NOMO-1 (cell line): ENCODE data around the gene IL6ST.

Experiments
- DNase-seq, 2 experiments: peaks; one replicate each; lab custom pipeline; 2025; ENCODE audit not compliant: unreplicated experiment in 2 of 2; lab: John Stamatoyannopoulos, UW

The IL6ST gene

DNA sequence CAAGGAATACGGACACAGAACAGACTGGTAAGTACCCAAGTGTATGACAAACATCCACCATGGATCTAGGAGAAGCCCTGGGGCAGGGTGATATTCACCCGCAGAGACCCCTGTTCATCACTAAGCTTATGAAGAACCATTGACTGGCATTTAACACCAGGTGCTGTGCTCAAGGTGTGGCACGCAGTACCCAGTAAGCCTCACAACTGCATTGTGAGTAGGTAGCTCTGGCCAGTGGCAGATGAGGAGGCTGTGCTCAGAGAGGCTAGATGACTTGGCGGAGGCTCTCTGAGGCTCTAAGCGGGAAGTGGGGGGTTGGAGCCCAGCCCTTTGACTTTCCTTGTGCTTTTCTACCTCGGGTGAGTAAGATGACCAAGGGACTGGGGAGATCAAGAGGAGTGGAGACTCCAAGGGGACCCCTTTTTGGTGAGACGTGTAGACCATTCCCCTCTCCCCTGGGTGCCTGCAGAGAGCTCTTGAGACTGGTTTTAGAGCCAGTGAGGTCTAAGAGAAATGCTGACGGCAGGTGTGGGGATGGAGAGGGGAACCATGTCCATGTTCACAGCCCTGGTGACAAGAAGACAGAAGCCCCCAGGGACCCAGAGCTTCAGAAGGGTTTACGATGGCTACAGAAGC is 70.8 kb downstream of the IL6ST start:
- DNase-seq, result no peak

DNA sequence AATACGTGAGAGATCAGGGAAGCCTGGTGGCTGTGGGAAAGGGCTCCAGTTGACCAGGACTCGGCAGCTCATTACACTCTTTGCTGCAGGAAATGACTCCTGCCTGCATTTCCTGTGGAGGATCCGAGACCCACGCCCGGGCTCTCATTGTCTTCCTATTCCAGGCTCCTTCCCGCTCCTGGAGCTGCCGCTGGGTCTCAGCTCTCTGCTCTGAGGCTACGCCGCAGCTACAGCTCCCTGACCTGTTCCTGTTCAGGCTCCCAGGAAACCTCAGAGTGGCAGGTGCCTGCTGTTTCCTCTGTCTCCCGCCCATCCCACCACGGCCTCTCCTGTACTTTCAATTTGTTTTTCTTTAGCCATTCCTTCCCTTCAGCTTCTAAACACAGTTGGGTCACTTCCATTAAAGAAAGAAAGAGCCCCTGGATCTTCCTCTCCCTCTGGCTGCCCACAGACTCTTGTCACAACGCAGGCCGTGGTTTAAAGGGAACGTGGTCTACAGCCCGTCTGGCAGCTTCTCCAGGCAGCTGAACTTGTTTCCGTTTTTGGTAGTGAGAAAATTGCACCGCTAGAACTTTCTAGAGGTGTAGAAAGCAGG is 71.5 kb downstream of the IL6ST start:
- DNase-seq, result peak in 1 of 2 experiments; percentile 17

DNA sequence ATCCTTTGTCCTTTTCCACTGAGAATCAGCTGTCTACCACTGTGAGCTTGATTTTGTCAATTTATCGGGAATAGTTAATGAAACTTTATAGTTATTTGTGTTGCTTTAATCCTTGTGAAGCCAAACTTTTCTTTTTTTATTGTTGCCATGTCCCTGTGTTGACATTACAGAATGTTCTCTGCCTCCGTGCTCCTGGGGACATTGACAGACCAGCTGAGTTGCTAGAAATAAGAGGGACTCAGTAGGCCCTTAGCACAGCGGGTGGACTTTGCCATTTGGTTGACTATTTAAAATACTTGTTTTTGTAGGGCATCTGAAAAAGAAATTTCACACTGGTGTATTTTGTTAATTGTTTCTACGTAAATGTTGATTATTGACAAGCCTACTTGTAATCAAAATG is 73.1 kb downstream of the IL6ST start:
- DNase-seq, result no peak

DNA sequence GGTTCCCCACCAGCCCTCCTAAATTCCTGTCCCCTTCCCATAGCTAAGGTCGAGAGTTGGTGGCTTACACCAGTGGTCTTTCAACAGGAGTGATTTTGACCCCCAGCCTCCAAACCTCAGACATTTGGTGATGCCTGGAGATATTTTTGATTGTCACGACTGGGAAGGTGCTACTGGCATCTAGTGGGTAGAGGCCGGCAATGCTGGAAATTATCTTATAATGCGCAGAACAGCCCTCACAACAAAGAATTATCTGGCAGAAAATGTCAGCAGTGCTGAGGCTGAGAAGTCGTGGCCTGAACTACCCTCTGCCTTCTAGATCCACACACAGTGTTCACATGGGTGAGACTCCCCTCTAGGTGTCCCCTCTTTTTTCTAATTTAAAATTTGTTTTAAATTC is 74.0 kb downstream of the IL6ST start:
- DNase-seq, result no peak

DNA sequence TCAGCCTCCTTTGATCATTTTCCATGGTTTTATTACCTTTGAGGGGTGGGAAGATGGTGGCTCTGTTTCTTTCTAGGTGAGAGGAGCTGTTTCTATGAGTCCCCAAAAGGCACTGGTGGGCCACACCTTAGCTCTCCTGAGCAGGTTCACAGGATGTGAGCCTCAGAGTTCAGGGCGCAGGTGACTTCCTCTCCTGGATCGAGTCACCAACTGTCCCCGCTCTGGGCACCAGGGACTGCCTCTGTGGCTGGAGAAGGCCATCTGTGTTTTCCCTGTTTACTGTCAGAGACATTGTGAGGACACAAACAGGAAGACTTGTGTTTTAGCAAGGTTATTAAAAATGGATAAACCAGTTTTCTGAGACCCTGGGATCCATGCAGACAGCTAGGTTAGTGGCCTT is 75.1 kb downstream of the IL6ST start:
- DNase-seq, result no peak

DNA sequence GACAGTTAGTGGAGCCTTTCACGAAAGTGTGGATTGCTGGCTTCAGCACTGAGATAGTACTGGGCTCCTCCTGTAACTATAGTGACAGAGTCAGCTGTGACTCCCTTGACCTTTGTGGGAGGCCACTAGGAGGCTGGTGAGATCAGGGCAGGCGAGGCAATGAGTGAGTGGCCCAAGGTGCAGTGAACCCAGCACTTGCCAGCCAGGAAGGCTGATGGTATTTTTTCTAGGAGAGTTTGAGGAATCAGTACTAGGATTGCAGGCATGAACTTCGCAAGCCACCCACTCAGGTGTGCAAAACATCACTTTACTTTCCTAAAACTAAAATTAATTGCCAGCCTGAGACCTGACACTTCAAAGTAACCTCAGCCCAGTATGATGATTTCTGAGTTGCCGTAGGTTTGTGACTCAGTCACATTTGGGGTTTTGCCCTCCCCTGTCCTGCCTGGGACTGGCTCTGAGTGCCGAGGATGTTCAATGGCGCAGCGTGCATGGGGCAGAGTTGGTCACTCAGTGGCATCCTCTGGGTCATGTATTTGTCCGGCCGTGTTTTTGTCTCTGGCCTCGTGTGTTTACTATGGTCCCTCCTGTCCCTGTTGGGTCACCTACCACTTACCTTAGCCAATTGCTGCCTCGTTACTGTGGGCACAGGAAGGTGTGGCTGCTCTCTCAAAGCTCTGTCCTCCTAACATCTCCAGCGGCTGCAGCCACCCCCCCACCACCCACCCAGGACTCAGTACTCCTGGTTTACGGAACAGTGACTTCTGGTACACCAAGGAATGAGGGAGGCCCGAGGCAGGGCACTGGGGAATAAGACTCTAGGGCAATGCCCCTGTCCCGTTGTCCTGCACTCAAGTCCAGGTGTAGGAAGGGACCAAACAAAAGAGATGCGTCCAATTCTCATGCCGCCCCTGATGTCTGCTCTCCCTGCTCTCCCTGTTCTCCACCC is 76.4 kb downstream of the IL6ST start:
- DNase-seq, result no peak

DNA sequence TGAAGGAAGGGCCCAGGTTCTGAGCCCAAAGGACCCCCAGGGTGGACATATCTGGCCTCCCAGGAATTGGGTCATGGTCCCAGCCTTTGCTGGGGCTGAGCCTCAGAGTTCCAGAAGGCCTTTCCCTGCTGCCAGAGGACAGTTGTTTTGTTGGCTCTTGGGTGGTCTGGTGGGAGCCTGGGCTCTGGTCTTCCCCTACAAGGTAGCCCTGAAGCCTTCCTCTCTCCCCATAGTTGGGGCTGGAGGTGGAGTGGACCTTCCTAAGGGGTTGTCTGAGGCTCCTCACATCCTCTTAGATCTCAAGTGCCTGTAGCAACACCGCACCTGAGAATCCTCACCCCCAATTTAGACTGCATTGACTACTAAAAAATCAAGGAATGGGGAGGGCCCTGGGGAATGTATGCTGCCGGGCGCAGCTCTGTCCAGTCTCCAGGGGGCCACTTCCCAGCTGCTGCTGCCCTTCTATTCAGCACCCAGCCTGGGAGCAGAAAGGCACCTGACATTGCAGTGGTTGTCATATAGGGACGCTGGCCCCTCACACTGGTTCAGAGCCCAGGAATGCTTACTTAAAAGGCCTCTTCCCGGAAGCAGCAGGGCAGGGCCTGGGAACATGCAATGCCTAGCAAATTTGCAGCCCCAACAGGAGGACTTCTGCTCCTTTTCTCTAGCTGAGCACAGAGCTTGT is 77.2 kb downstream of the IL6ST start:
- DNase-seq, result no peak

DNA sequence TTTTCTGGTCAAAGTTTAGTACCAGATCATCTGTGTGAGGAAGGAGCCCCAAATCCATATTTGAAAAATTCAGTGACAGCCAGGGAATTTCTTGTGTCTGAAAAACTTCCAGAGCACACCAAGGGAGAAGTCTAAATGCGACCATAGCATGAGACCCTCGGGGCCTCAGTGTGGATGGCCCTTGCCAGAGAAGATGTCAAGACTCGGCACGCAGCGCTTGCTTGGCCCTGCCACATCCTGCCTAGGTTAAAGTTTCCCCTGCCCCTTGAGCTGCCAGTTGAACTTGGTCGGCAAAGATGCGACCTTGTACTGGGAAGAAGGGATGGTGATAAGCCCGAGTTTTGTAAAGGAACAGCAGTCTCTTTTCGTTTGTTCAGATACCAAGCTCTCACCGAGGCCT is 77.8 kb downstream of the IL6ST start:
- DNase-seq, result no peak

DNA sequence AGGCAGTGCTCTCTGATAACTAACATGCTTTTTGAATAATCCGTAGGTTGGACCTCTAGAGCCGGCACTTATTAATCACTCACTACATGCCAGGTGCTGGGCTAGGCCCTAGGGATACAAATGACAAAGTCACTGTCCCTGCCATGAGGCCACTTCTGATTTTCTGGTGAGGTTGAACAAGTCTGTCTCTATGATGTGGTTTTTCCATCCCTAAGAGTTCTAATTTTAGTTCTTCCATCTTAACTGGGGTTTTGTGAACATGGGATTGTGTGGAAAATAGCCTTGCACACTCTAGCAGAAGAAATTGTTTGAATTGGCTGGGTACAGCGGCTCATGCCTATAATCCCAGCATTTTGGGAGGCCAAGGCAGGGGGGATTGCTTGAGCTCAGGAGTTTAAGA is 79.0 kb downstream of the IL6ST start:
- DNase-seq, result no peak

DNA sequence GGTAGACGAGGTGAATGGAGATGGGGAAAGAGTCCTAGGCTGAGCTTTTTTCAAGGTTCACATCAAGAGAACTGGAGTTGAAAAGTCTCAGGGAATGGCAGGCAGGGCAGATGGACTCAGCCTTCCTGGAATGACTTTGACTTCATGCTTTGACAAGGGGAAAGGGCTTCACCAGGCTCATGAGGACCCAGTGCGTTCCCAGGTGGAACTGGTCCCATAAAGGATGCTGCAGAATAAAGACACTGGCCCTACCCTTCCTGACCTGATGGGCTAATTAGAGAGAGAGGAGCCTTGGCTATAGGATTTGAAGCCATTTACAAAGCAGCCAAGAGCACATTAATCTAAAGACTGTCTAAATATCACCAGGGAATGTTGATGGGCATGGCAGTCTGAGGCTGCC is 79.8 kb downstream of the IL6ST start:
- no peak for DNase-seq

DNA sequence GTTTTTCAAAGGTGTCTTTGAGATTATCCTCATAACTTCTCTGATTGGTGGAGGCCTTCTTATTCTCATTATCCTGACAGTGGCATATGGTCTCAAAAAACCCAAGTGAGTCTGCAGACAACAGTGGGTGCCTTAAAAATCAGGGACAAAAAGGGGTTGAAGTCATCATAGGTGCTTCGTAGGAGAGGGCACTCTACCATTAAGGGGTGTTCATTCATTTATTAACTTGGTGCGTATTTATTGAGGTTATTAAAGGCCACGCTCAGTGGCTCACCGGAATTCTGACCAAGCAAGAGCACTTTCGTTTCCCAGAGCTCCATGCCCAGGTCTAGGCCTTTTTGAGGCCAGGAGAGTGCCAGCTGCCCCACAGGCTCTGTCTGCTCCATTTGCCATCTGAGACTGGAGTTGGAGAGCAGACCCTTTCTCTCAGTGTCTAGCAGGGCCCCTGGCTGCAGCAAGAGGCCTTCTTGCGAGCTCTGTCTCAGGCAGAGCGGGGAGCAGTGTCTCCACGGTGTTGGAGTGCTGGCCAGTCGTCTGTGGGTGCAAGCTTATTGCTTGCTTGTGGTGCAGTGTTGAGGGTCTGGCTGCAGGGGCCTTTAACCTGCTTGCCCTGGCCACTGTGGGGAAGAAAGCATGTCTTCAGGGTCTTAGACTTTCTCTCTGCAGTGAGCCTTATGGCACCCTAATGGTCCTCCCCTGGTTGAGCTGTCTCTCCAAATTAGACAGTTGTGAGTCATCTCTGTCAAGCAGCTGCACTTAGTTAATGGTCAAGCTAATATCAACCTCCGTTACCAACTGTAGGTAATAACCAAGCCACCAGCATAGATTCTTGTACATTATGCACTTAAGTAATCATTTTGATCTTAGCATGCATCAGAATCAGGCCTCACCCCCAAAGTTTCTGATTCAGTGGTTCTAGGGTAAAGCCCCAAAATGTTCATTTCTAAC is 81.0 kb downstream of the IL6ST start:
- DNase-seq, result no peak

DNA sequence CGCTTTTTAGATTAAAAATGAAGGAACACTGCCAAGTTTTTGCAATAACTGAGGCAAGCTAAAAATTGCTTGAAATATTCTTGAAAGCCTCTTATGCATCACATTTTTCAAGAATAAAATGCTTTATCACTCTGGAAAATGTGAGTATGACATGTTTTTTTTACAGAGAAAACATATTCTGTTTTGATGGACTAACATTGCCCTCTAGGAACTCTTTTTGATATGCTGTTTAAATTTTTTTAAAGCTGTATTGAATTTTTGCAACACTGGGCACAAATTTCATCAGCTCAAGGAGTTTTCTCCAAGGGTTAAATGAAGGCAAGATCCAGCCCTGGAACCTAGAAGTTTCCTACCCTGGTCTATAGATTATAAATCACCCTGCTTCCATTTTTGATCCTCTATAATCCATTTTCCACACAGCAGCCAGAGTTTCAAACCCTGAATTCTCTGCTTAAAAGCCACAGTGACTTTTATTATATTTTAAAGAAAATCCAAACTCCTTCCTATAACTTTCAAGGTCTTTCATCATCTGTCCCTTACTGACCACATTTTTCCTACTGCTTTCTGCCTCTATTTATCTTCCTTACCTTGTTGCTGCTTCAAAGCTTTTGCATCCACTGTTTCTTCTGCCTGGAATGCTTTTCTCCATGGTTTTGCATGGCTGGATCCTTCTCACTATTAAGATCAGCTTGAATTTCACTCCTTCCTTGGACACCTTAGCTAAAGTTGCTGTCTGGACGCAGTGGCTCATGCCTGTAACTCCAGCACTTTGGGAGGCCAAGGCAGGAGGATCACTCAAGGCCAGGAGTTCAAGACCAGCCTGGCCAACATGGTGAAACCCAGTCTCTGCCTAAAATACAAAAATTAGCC is 82.7 kb downstream of the IL6ST start:
- no peak for DNase-seq

DNA sequence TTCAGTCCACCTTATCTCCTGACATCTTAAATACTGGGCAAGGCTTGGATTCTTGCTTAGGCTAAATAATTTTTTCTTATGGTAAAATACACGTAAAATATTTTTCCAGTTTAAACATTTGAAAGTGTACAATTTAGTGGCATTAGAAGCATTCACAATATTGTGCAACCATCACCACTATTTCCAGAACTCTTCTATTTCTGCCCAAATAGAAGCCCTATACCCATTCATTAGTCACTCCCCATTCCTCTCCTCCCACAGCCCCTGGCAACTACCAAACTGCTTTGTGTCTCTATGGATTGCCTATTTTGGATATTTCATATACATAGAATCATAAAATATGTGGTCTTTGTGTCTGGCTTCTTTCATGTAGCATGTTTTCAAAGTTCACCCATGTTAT is 86.0 kb downstream of the IL6ST start:
- no peak for DNase-seq

DNA sequence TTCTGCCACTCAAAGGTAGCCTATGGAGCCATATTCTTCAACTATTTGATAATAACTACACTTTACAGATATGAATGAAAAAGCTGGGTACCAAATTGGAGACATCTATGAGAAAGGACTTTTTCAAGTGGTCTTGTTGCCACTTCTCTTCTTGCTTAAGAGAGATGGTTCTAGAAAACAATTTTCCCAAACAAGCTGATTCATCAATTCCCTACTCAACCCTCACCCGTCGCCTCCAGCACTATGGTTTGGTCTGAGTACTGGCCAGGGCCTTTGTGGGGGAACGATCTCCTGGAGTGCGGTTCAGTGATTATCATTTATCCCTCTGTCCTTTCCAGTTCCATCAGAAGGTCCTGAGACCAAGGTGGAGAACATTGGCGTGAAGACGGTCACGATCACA is 86.8 kb downstream of the IL6ST start:
- no peak for DNase-seq

DNA sequence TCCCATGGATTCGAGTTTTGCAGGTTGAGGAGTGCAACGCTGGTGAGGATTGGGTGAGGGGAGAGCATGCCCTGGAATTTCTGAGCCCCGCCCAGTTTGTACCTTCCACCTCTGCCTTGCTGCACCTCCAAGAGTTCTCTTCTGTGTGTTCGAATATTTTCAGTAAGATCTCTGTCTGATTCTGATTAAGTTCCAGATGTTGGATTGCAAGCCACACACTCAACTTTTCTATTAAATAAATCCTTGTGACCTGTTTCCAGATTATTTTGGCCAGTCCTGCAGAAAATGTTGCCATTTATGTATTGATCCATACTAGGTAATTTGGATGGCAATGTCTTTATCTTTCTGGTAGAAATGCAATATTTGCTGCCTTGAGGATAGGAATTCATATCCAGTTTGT is 89.5 kb downstream of the IL6ST start:
- DNase-seq, result no peak

DNA sequence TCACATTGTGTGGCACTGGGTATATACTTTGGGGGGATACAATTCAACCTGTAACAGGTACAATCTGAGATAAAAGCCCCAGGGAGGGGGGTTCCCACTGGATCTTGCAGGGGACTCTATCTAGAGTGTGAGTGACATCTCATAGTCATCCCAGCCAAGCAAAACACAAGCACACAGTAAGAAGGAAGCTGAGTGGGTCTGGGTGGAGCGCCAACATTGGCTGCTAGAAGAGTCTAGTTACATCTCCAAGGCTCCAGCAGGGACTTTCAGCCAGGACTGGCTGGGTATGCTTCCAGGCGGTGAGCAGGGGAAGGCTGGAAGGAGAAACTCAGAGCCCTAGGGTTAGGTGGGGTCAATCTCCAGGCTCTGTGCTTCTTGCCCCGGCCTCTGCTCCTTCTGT is 90.6 kb downstream of the IL6ST start:
- no peak for DNase-seq

DNA sequence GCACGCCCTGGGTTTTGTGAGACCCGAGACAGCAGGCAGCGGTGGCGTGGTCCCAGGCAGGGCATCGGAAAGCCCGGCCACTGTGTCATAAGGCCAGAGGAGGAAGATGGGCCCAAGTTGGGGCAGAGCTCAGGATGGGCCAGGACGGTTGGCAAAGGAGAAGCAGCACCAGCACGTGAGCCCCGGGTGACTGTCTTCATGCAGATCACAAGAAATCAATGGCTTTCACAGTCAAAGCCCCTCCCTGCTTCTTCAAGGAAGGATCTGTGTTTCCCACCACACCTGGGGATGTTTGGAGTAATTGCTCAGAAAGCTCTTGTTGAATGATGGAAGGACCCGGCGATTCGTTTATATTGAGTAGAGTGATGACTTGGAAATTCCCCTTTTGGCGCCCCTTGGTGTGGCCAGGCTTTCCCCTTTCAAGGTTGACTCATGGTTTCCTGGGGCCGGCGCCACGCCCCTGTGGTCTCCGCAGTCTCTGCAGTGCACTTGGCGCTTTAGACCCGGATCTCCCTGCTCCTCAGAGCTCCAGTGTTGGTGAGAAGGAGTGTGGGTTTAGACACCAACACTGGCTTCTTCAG is 91.6 kb downstream of the IL6ST start:
- DNase-seq, result peak; percentile 92 to 93

DNA sequence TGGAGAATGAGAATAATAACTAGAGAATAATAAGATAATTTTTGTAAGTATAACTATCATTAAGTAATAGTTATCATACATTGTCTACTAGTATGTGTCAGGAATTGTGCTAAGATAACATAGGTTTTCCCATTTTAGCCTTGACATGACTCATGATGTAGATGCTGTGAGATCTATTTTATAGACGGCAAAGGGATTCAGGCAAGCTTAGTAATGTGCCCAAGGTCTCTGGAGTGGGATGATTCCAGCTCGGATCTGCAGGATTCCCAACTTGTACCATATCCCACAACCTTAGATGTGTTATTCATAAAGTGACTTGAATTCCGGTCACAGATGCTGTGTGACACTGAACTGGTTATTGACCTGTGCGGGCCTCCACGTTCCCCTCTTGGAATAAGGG is 92.1 kb downstream of the IL6ST start:
- no peak for DNase-seq

DNA sequence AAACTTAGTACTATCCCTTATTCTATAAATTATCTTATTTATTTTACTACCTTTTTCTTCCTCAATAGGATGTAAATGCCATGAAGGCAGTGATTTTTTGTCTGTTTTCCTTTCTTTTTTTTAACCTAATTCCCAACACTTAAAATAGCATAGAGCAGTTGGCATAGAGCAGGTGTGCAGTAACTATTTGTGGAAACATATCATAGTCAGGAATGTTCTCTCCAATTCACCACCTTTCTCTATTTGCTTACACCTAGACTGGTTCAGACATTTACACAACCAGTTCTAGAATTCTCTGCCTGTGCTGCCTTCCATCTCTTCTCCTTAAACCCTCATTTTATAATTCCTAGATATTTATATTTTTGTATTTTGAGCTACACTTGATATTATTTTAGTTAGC is 94.0 kb downstream of the IL6ST start:
- no peak for DNase-seq
